Measurements from ENCODE around the gene PLGRKT.

DNA sequence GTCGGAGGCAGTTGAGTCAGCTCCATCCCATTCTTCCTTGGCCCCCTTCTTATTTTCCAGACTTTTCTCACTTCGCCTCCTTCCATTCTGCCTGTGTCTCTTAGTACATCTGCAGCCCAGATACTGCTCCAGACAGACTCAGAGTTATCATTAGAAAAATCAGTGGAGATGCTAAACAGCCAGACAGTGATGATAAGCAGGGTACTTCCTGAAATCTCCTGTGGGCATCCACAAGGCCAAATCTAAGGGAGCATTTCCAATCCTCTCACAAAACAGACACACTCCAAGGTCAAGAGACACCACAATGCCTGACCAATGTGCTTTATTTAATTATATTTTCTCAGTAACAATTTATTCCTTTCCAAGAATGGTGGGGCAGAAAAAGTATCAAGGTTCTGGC is 83.5 kb downstream of the PLGRKT start:
- TF ChIP-seq SP1 (CRISPR knock-in tag; conservative IDR thresholded peaks at IDR 0.05) (no peak), KAT7 (CRISPR knock-in tag; IDR thresholded peaks at IDR 0.05; ENCODE audit: borderline replicate concordance) (no peak), ZBTB21 (CRISPR knock-in tag; IDR thresholded peaks at IDR 0.05; ENCODE audit: borderline replicate concordance) (no peak), ZNF263 (CRISPR knock-in tag; IDR thresholded peaks at IDR 0.05; ENCODE audit: low read depth) (no peak), NR3C1 (CRISPR knock-in tag; conservative IDR thresholded peaks at IDR 0.05; ENCODE audit: low read depth) (no peak), SMAD3 (CRISPR knock-in tag; IDR thresholded peaks at IDR 0.05; ENCODE audit: borderline replicate concordance) (no peak), TP53 (CRISPR knock-in tag; IDR thresholded peaks at IDR 0.05) (no peak)
- TF ChIP-seq, protein P1, sequence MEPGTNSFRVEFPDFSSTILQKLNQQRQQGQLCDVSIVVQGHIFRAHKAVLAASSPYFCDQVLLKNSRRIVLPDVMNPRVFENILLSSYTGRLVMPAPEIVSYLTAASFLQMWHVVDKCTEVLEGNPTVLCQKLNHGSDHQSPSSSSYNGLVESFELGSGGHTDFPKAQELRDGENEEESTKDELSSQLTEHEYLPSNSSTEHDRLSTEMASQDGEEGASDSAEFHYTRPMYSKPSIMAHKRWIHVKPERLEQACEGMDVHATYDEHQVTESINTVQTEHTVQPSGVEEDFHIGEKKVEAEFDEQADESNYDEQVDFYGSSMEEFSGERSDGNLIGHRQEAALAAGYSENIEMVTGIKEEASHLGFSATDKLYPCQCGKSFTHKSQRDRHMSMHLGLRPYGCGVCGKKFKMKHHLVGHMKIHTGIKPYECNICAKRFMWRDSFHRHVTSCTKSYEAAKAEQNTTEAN (CRISPR knock-in tag; IDR thresholded peaks at IDR 0.05), result no peak
- TF ChIP-seq, protein P2, sequence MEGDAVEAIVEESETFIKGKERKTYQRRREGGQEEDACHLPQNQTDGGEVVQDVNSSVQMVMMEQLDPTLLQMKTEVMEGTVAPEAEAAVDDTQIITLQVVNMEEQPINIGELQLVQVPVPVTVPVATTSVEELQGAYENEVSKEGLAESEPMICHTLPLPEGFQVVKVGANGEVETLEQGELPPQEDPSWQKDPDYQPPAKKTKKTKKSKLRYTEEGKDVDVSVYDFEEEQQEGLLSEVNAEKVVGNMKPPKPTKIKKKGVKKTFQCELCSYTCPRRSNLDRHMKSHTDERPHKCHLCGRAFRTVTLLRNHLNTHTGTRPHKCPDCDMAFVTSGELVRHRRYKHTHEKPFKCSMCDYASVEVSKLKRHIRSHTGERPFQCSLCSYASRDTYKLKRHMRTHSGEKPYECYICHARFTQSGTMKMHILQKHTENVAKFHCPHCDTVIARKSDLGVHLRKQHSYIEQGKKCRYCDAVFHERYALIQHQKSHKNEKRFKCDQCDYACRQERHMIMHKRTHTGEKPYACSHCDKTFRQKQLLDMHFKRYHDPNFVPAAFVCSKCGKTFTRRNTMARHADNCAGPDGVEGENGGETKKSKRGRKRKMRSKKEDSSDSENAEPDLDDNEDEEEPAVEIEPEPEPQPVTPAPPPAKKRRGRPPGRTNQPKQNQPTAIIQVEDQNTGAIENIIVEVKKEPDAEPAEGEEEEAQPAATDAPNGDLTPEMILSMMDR (IDR thresholded peaks at IDR 0.05), result no peak
- TF ChIP-seq, protein P3, sequence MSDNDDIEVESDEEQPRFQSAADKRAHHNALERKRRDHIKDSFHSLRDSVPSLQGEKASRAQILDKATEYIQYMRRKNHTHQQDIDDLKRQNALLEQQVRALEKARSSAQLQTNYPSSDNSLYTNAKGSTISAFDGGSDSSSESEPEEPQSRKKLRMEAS (CRISPR knock-in tag; IDR thresholded peaks at IDR 0.05), result no peak
